OCI-LY3 (cell line): ENCODE measurements around the gene NOVA1.

Experiments
- CTCF ChIP-seq: fragments of 200-600, 300-600 bp; sonication (generic); IDR thresholded peaks from 2 replicates; pipeline ENCODE4 v1.5.1; 2014; ENCODE audit warnings: antibody characterized with exemption, low read length, low read depth
- EZH2phosphoT487 ChIP-seq: fragments of 200-600 bp; shearing (Covaris generic); IDR thresholded peaks from 2 replicates; pipeline ENCODE4 v1.6.1; 2018; ENCODE audit warnings: antibody characterized with exemption, mixed run types, low read depth

- TF ChIP-seq CTCF = no peak
- no peak for TF ChIP-seq EZH2phosphoT487
Measured at GRCh38 chr14:26593357-26593756, 4.5 kb downstream of the NOVA1 start.
